Measurements from ENCODE around the gene RETSAT. TPM values are rescaled to one million over a fixed set of nuclear protein-coding genes. Genes with fewer than 3 reads are reported as not detected.
"Not testable (repeated sequence)": the region's sequence is repeated elsewhere in the genome, so short reads cannot be mapped to it uniquely, and the experiment has no call there.

The RETSAT gene
- total RNA-seq, 1 experiment from 2014 or later = 55.8 TPM

DNA sequence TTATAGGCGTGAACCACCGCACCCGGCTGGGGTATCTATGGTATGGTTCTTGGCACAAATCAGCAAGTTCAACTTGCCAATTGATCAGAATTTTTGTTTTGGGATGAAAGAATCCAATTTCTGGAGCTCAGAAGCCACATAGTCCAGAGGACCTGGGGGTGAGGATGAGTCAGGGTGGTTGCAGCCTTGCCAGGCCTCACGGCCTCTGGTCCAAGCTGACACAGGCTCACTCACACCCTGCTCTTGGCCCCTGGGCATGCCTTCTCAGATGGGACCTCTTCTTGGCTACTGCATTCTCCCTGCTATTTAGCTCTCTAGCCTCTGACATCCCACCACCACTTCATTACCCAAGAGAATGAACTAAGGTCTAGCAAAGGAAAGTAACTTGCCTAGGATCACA lies 39.5 kb upstream of the RETSAT start:
- Histone ChIP-seq H3K9me3 (replicated peaks) (no peaks in the 10 kb centered on the region), H3K27me3 (replicated peaks) (no peaks in the 10 kb centered on the region), H3K4me3 (no peak overlapping the region), H3K27ac (no peak overlapping the region), H3K4me1 (replicated peaks) (peaks cover 21% of the 10 kb centered on the region), H3K36me3 (peaks cover 18% of the 10 kb centered on the region)
- DNase-seq (ENCODE audit: low read depth in 1 of 2, low spot score in 2 of 2) = no peak

DNA sequence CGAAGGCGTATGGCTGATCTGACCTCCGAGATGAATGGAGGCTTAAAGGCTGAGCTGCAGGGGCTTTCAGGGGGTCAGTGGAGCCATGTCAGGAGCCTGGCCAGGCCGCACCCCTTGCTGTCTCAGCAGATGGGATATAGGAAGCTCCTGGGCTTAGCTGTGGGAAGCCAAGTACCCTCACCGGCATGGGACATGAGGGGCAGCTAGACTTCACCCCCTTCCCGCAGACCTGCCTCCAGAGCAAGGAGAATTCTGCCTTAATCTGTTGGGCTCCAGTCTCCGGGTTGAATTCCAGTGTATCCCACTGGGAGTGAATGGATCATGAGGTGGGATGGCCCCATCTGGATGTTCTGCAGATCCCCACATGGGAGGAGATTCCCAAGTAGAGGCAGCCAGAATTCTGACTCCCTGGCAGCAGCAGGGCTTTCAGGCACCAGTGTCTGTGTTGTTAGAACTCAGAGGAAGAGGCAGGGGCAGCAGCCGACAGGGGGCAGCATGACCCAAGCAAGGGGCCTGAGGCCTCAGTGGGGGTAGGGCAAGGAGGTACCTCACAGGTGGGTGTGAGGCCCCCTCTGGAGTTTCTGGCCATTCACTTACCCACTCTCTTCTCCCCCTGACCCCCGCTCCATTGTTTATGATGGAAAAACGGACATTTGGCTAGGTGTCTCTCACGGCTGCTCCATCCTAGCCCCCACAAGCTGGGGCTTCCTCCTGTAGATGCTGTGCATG lies 36.8 kb upstream of the RETSAT start:
- no peak for DNase-seq (ENCODE audit: low read depth in 1 of 2, low spot score in 2 of 2)
- no peaks in the 10 kb centered on the region for H3K27me3 ChIP-seq (replicated peaks)

DNA sequence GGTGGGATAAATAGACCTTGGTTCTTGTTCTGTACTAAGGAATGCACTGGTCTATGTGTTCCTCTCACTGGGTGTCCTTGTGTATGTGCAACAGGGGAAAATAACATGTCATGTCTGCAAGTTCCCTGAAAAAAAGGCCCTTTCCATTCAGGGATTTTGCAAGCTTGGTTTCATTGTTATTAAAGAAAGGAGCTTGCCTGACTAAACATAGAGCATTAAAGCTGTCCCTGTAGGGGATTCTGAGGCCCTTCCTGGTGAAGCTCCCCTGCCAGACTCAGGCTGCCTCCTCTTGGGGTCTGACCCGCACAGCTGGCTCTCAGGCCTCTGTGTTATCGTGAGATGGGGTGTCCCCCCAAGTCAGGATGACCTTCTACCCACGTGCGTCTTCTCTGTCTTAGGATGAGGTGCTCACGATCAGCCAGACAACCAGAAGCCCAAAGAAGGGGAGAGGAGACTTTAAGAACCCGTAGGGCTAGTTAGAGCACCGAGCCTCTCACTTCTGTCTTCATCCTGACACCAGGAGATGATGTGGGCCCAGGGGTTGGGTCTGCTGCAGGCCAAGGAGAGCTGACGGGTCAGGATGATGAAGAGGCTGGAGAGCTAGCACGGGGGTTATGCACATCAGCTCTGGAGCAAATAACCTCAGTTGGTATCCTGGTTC lies 34.7 kb upstream of the RETSAT start:
- H3K27me3 ChIP-seq (replicated peaks) = no peaks in the 10 kb centered on the region
- no peaks in the 10 kb centered on the region for H3K9me3 ChIP-seq (replicated peaks)
- no peak overlapping the region for H3K27ac ChIP-seq
- H3K4me1 ChIP-seq (replicated peaks) = peaks cover 16% of the 10 kb centered on the region
- H3K4me3 ChIP-seq = no peak overlapping the region
- H3K36me3 ChIP-seq = peaks cover 53% of the 10 kb centered on the region
- DNase-seq (ENCODE audit: low read depth in 1 of 2, low spot score in 2 of 2) = no peak

More for the DNA sequence above, 36.8 kb upstream of the RETSAT start:
- Histone ChIP-seq H3K4me1 (replicated peaks) (peaks cover 21% of the 10 kb centered on the region), H3K36me3 (peaks cover 35% of the 10 kb centered on the region), H3K9me3 (replicated peaks) (no peaks in the 10 kb centered on the region), H3K4me3 (no peak overlapping the region), H3K27ac (no peak overlapping the region)

DNA sequence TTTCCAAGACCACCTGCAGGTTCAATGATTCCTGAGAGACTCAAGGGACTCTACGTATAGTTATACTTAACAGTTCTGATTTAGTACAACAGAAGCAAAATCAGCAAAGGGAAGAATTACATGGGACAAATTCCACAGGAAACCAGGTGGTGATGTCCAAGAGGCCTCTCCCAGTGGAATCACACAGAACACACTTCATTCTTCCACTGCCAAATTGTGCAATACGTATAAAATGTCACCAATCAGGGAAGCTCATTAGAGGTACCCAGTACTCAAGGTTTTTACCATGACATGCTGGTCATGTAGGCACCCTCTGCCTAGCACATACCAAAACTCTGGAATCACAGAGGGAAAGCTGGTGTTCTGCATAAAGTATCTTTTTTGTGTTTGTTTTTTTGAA lies 33.4 kb upstream of the RETSAT start:
- H3K27me3 ChIP-seq (replicated peaks) = no peaks in the 10 kb centered on the region
- no peak for DNase-seq (ENCODE audit: low read depth in 1 of 2, low spot score in 2 of 2)

DNA sequence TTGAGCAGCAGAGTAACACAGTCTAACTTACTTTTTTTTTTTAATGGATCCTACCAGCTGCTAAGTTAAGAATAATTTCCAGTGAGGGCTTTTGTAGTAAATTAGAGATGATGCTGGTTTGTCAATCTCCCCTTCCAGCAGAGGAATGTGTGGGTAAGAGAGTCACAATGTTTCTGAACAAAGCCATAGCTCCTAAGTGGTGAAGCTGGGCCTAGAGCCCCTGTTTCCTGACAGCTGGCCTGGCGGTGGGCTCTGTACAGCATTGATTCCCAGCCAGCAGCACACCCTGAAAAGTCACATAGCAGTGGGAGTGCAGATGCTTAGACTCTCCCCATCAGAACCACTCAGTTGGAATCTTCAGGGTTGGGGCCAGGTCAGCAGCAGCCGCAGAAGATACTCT lies 31.4 kb upstream of the RETSAT start:
- Histone ChIP-seq H3K9me3 (replicated peaks) (no peaks in the 10 kb centered on the region), H3K4me1 (replicated peaks) (peaks cover 12% of the 10 kb centered on the region), H3K36me3 (peaks cover 58% of the 10 kb centered on the region), H3K27me3 (replicated peaks) (no peaks in the 10 kb centered on the region), H3K27ac (no peak overlapping the region), H3K4me3 (no peak overlapping the region)
- DNase-seq (ENCODE audit: low read depth in 1 of 2, low spot score in 2 of 2) = no peak

More for the DNA sequence above, 33.4 kb upstream of the RETSAT start:
- Histone ChIP-seq H3K27ac (no peak overlapping the region), H3K9me3 (replicated peaks) (no peaks in the 10 kb centered on the region), H3K36me3 (peaks cover 62% of the 10 kb centered on the region), H3K4me1 (replicated peaks) (peaks cover 17% of the 10 kb centered on the region), H3K4me3 (no peak overlapping the region)

DNA sequence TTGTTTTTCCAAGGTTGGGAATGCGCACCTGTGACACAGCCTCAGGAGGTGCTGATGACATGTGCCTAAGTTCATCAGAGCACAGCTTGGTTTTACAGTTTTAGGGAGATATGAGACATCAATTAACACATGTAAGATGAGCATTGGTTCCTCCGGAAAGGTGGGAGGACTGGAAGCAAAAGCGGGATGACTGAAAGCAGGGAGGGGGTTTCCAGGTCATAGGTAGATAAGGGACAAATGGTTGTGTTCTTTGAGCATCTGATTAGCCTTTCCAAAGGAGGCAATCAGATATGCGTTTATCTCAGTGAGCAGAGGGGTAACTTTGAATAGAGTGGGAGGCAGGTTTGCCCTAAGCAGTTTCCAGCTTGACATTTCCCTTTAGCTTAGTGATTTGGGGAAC lies 29.5 kb upstream of the RETSAT start:
- Histone ChIP-seq H3K4me1 (replicated peaks) (peaks cover 12% of the 10 kb centered on the region), H3K27me3 (replicated peaks) (no peaks in the 10 kb centered on the region), H3K27ac (no peak overlapping the region), H3K9me3 (replicated peaks) (no peaks in the 10 kb centered on the region), H3K36me3 (peaks cover 62% of the 10 kb centered on the region), H3K4me3 (no peak overlapping the region)
- no peak for DNase-seq (ENCODE audit: low read depth in 1 of 2, low spot score in 2 of 2)

DNA sequence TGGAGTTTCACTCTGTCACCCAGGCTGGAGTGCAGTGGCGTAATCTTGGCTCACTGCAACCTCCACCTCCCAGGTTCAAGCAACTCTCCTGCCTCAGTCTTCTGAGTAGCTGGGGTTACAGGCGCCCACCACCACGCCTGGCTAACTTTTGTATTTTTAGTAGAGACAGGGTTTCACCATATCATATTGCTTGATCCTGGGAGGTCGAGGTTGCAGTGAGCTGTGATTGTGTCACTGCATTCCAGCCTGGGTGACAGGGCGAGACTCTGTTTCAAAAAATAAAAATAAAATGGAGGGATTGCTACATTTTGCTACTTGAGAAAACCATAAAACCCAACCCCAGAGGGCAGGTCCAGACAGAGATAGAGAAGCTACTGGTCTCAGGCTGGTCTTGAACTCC lies 28.8 kb upstream of the RETSAT start:
- H3K27me3 ChIP-seq (replicated peaks); H3K4me3 ChIP-seq; H3K9me3 ChIP-seq (replicated peaks): not testable (repeated sequence)
- peak in 1 of 2 experiments; percentile 33 for DNase-seq (ENCODE audit: low read depth in 1 of 2, low spot score in 2 of 2)
- Histone ChIP-seq H3K27ac (peak overlapping the region; percentile 53), H3K36me3 (peaks cover 66% of the 10 kb centered on the region), H3K4me1 (replicated peaks) (peaks cover 12% of the 10 kb centered on the region)

DNA sequence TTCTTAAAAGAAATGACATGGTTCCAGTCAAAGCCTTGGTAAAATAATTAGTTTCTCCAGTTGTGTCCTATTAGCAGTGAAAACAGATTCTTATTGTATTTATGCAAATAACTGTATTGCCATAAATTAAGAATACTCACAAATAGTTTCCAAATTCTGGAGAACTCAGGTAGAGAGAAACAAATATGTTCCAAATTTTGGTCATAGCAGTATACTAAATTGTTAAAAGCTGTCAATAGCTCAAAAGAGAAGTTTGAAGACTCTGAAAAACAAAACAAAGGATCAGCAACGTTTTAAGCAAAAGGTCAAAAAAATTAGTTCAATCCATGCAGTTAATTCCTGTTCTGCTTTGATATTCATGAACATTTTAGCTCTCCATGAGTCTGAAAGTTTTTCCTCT lies 25.7 kb upstream of the RETSAT start:
- H3K9me3 ChIP-seq (replicated peaks) = no peaks in the 10 kb centered on the region
- no peaks in the 10 kb centered on the region for H3K27me3 ChIP-seq (replicated peaks)
- no peak overlapping the region for H3K4me3 ChIP-seq
- no peak for DNase-seq (ENCODE audit: low read depth in 1 of 2, low spot score in 2 of 2)
- no peak overlapping the region for H3K27ac ChIP-seq
- peaks cover 39% of the 10 kb centered on the region for H3K4me1 ChIP-seq (replicated peaks)
- peaks cover 54% of the 10 kb centered on the region for H3K36me3 ChIP-seq

DNA sequence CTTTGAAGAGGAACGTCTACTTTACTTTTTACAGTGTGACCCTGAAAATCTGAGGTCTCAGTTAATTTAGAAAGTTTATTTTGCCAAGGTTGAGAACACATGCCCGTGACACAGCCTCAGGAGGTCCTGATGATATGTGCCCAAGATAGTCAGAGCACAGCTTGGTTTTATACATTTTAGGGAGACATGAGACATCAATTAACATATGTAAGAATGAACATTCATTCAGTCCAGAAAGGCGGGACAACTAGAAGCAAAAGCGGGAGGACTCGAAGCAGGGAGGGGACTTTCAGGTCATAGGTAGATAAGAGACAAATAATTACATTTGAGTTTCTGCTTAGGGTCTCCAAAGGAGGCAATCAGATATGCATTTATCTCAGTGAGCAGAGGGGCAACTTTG lies 23.9 kb upstream of the RETSAT start:
- no peak overlapping the region for H3K27ac ChIP-seq
- H3K4me1 ChIP-seq (replicated peaks) = peaks cover 46% of the 10 kb centered on the region
- no peaks in the 10 kb centered on the region for H3K27me3 ChIP-seq (replicated peaks)
- DNase-seq (ENCODE audit: low read depth in 1 of 2, low spot score in 2 of 2) = no peak
- peaks cover 43% of the 10 kb centered on the region for H3K36me3 ChIP-seq
- 0 out of 2 replicates have a peak, but pooled peaks cover 3% of the 10 kb centered on the region for H3K9me3 ChIP-seq (replicated peaks)
- H3K4me3 ChIP-seq = no peak overlapping the region

DNA sequence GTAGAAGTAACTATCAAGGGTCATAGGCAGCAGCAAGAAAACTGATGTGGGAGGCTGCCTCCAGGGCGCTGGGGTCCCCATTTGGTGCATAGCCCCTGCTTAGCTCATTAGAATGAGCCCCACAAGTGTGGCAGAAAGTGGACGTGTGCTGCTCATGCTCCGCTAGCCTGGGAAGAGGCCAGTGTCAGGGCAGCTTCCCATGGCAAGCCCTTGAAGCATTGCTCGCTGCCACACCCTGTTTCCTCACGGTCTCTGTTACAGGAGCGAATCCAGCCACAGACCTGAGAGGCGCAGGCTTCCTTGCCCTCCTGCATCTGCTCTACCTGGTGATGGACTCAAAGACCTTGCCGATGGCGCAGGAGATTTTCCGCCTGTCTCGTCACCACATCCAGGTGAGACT lies 22.8 kb upstream of the RETSAT start:
- DNase-seq (ENCODE audit: low read depth in 1 of 2, low spot score in 2 of 2) = no peak
- Histone ChIP-seq H3K27ac (peak overlapping the region; percentile 70), H3K9me3 (replicated peaks) (0 out of 2 replicates have a peak, but pooled peaks cover 3% of the 10 kb centered on the region), H3K36me3 (peaks cover 43% of the 10 kb centered on the region), H3K4me3 (no peak overlapping the region), H3K4me1 (replicated peaks) (peaks cover 39% of the 10 kb centered on the region), H3K27me3 (replicated peaks) (no peaks in the 10 kb centered on the region)

DNA sequence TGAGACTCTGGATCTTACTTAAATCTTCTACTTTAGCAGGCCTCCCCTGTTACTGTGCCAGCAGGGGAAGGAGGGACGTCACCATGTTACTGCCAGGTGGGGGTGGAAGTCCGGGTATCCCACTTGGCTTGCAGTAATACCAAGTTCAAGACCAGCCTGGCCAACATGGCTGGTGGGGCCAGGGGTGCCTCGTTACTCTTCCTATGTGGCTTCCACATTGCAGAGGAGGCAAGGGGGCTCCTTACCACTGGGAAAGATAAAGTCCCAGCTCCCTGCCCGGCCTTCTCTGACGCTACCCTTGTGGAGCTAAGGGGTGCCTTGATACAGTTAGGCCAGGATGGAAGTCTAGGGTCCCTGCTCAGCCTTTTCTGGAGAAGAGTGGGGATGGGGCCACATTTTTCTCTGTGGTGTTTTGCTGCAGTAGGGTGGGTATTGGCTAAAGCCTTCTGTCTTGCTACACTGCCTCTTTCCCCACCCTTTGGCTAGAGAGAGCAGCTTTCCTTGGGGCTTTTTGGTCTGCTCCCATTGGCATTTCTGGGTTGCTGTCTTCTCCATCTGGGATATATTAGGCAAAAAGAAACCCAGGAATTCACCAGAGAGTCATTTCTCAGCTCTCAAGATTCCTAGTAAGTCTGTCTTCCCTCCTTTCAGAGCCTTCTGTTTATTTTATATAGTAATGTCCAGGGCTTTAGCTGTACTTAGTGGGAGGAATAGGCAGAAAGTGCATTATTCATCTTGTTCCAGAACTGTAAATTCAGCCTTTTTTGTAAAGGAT lies 22.1 kb upstream of the RETSAT start:
- H3K27ac ChIP-seq = peak overlapping the region; percentile 70
- peaks cover 40% of the 10 kb centered on the region for H3K36me3 ChIP-seq
- H3K4me1 ChIP-seq (replicated peaks) = peaks cover 39% of the 10 kb centered on the region
- no peak overlapping the region for H3K4me3 ChIP-seq
- no peaks in the 10 kb centered on the region for H3K27me3 ChIP-seq (replicated peaks)
- H3K9me3 ChIP-seq (replicated peaks) = 0 out of 2 replicates have a peak, but pooled peaks cover 3% of the 10 kb centered on the region
- peak in 1 of 2 experiments; percentile 77 for DNase-seq (ENCODE audit: low read depth in 1 of 2, low spot score in 2 of 2)

DNA sequence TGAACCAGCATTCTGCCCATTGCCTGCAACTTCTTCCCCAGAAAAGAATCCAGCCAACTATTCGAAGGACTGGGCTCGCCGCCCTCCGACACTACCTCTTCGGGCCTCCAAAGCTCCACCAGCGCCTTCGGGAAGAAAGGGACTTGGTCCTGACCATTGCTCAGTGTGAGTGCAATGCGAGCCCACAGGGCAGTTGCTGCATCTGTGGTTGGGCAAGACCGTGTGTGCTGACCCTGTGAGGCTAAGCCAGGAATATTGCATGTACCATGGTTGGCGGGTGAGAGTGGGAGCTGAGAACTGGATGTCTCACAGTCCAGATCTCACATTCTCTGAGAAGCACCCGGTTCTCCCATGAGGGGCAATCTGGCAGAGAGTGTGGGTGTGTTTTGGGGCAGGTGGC lies 16.7 kb upstream of the RETSAT start:
- H3K4me1 ChIP-seq (replicated peaks) = peaks cover 35% of the 10 kb centered on the region

DNA sequence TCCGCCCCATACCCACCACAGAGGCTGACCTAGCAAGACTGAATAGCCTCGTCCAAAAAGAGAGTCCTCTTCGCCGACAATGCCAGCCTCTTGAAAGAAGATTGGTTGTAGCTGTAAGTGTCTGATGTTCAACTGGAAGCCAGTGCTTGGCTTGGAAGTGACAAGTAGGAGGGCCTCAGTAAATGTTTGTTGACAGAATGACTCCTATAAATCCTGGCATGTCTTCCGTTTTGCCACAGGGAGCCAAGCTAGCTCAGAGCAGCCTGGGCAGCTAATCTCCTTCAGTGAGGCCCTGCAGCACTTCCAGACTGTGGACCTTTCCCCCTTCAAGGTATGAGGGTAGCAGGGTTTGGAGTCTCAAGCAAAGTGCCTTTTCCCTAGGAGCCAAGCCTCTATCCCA lies 15.2 kb upstream of the RETSAT start:
- Histone ChIP-seq H3K4me1 (replicated peaks) (peaks cover 19% of the 10 kb centered on the region), H3K36me3 (peaks cover 16% of the 10 kb centered on the region), H3K9me3 (replicated peaks) (peaks cover 2% of the 10 kb centered on the region; the same call in 1 of the 2 replicates), H3K4me3 (no peak overlapping the region), H3K27ac (no peak overlapping the region), H3K27me3 (replicated peaks) (no peaks in the 10 kb centered on the region)
- DNase-seq (ENCODE audit: low read depth in 1 of 2, low spot score in 2 of 2) = peak in 1 of 2 experiments; percentile 28

More for the DNA sequence above, 16.7 kb upstream of the RETSAT start:
- Histone ChIP-seq H3K27ac (no peak overlapping the region), H3K27me3 (replicated peaks) (no peaks in the 10 kb centered on the region), H3K36me3 (peaks cover 19% of the 10 kb centered on the region), H3K4me3 (no peak overlapping the region), H3K9me3 (replicated peaks) (peaks cover 3% of the 10 kb centered on the region; the same call in 1 of the 2 replicates)
- DNase-seq (ENCODE audit: low read depth in 1 of 2, low spot score in 2 of 2) = no peak

DNA sequence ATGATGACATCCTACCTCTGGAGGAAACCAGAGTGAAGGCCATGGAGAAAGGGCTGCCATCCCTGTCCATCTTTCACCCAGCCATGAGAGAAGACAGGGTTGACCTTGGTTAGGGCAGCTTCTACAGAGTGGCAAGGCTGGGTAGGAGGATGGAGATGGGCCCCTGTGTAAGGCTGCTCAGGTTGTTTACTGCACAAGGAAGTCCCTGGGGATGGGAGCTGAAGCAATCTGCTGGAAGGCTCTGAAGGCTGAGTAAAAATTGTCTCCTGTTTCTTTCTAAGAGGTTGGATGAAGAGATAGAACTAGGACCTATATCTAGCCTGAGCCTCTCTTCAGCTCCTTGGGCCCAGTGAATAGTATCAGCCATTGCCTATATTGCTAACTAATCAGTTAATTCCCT lies 14.6 kb upstream of the RETSAT start:
- H3K4me1 ChIP-seq (replicated peaks) = peaks cover 13% of the 10 kb centered on the region
- DNase-seq (ENCODE audit: low read depth in 1 of 2, low spot score in 2 of 2) = no peak
- no peak overlapping the region for H3K4me3 ChIP-seq
- H3K27me3 ChIP-seq (replicated peaks) = no peaks in the 10 kb centered on the region
- no peaks in the 10 kb centered on the region; the same call in 1 of the 2 replicates for H3K9me3 ChIP-seq (replicated peaks)
- H3K27ac ChIP-seq = no peak overlapping the region
- H3K36me3 ChIP-seq = peaks cover 14% of the 10 kb centered on the region
